Erythroblast (primary cell): ENCODE results near the gene KRTAP19-2.

Experiments
- GATA1 ChIP-seq: IDR thresholded peaks from 2 replicates; pipeline ENCODE4 v1.6.1; 2011; ENCODE audit warnings: low read depth, mild to moderate bottlenecking, control low read depth, low read length, moderate library complexity
- POLR2A ChIP-seq: IDR thresholded peaks from 2 replicates; pipeline ENCODE4 v1.6.1; 2011; ENCODE audit warnings: mild to moderate bottlenecking, low read length

GRCh38 chr21:30515681-30516080 lies 28.4 kb upstream of the KRTAP19-2 start:
- TF ChIP-seq POLR2A (no peak), GATA1 (no peak)
